WTC11 (cell line): Measurements from ENCODE around the gene RASA1. TPM values are rescaled to one million over a fixed set of nuclear protein-coding genes. Genes with fewer than 3 reads are reported as not detected.

ENCODE experiments used
- ATAC-seq: fragments of 200-7000 bp; cut with Tn5 transposase; 2 replicates; pipeline ENCODE4 v1.10.0; 2021; ENCODE audit warnings: mild to moderate bottlenecking, moderate library complexity
- CTCF ChIA-PET: fragments of 300-600 bp; sonication (Branson Sonifier 250); formaldehyde crosslinking; loops from one replicate; lab custom pipeline; 2021; ENCODE audit warnings: antibody characterized with exemption; lab: Charles Lee
- POLR2A ChIA-PET: fragments of 350-600 bp; sonication (Branson Sonifier 250); formaldehyde crosslinking; loops from one replicate; lab custom pipeline; 2021; ENCODE audit warnings: antibody characterized with exemption; lab: Charles Lee
- DNase-seq: peaks from one replicate; pipeline ENCODE4 v3.0.0; 2021; ENCODE audit warnings: low spot score
- H3K27ac Mint-ChIP-seq: 2 replicates; pipeline ENCODE4 v1.8.0; 2021; ENCODE audit warnings: mixed read lengths
- H3K27me3 Mint-ChIP-seq: 2 replicates; pipeline ENCODE4 v1.8.0; 2021; ENCODE audit warnings: low read depth, mild to moderate bottlenecking, moderate library complexity, mixed read lengths
- H3K36me3 Mint-ChIP-seq: 2 replicates; pipeline ENCODE4 v1.8.0; 2021; ENCODE audit warnings: mixed read lengths
- H3K4me1 Mint-ChIP-seq: 2 replicates; pipeline ENCODE4 v1.8.0; 2022; ENCODE audit warnings: mixed read lengths
- H3K4me3 Mint-ChIP-seq: 2 replicates; pipeline ENCODE4 v1.8.0; 2021; ENCODE audit warnings: mild to moderate bottlenecking, moderate library complexity, mixed read lengths
- H3K9me3 Mint-ChIP-seq: 2 replicates; pipeline ENCODE4 v1.8.0; 2021; ENCODE audit warnings: mixed read lengths
- AFF4 ChIP-seq: sonication (generic); formaldehyde crosslinking; IDR thresholded peaks from 2 replicates; pipeline ENCODE4 v1.8.1; 2023; ENCODE audit warnings: mild to moderate bottlenecking, missing genetic modification reagents, borderline replicate concordance
- ARID4B ChIP-seq: sonication (generic); formaldehyde crosslinking; IDR thresholded peaks from 2 replicates; pipeline ENCODE4 v1.8.0; 2023; ENCODE audit warnings: missing genetic modification reagents, mild to moderate bottlenecking, borderline replicate concordance
- CTCF ChIP-seq: fragments of 200-600 bp; IDR thresholded peaks from 2 replicates; pipeline ENCODE4 v1.8.0; 2022; ENCODE audit warnings: antibody characterized with exemption
- ELF4 ChIP-seq: sonication (generic); formaldehyde crosslinking; IDR thresholded peaks from 2 replicates; pipeline ENCODE4 v1.8.1; 2022; ENCODE audit warnings: low read depth, mild to moderate bottlenecking, moderate library complexity, missing genetic modification reagents
- ERG ChIP-seq: fragments of 250-450 bp; sonication (Bioruptor Pico); IDR thresholded peaks from 2 replicates; pipeline ENCODE4 v1.8.0; 2021; ENCODE audit warnings: mild to moderate bottlenecking
- FOXJ3 ChIP-seq: sonication (generic); formaldehyde crosslinking; IDR thresholded peaks from 2 replicates; pipeline ENCODE4 v1.9.0; 2021; ENCODE audit warnings: missing genetic modification reagents, mild to moderate bottlenecking, borderline replicate concordance
- FOXP4 ChIP-seq: sonication (generic); formaldehyde crosslinking; IDR thresholded peaks from 2 replicates; pipeline ENCODE4 v1.8.0; 2022; ENCODE audit warnings: mild to moderate bottlenecking, missing genetic modification reagents
- NR1H2 ChIP-seq: sonication (generic); formaldehyde crosslinking; IDR thresholded peaks from 2 replicates; pipeline ENCODE4 v1.9.0; 2021; ENCODE audit warnings: mild to moderate bottlenecking, moderate library complexity, missing genetic modification reagents
- NR2C2 ChIP-seq: sonication (generic); formaldehyde crosslinking; IDR thresholded peaks from 2 replicates; pipeline ENCODE4 v1.8.0; 2022; ENCODE audit warnings: mild to moderate bottlenecking, missing genetic modification reagents
- NR3C1 ChIP-seq: sonication (generic); formaldehyde crosslinking; conservative IDR thresholded peaks from 2 replicates; pipeline ENCODE4 v1.8.1; 2023; ENCODE audit warnings: low read depth, mild to moderate bottlenecking, missing genetic modification reagents
- SMAD3 ChIP-seq: sonication (generic); formaldehyde crosslinking; IDR thresholded peaks from 2 replicates; pipeline ENCODE4 v1.8.0; 2022; ENCODE audit warnings: missing genetic modification reagents, mild to moderate bottlenecking, borderline replicate concordance
- SOX15 ChIP-seq: fragments of 250-450 bp; sonication (Bioruptor Pico); IDR thresholded peaks from 2 replicates; pipeline ENCODE4 v1.9.0; 2021; ENCODE audit warnings: mild to moderate bottlenecking
- SP1 ChIP-seq: sonication (generic); formaldehyde crosslinking; conservative IDR thresholded peaks from 2 replicates; pipeline ENCODE4 v1.8.1; 2022; ENCODE audit warnings: missing genetic modification reagents
- ZNF317 ChIP-seq: sonication (generic); formaldehyde crosslinking; IDR thresholded peaks from 2 replicates; pipeline ENCODE4 v1.8.1; 2023; ENCODE audit warnings: low read depth, mild to moderate bottlenecking, moderate library complexity, missing genetic modification reagents, borderline replicate concordance
- ZSCAN18 ChIP-seq: fragments of 250-450 bp; sonication (Bioruptor Pico); IDR thresholded peaks from 2 replicates; pipeline ENCODE4 v2.1.2; 2022; ENCODE audit warnings: mild to moderate bottlenecking, moderate library complexity
- total RNA-seq: library from RNA; stranded (reverse); gene quantifications from 3 replicates; pipeline ENCODE4 v1.2.3, GENCODE V29; 2021

Gene RASA1
- total RNA-seq, 1 experiment from 2014 or later, result 31.0 TPM

- H3K36me3 Mint-ChIP-seq, result no peaks in the 10 kb centered on the region
- H3K27me3 Mint-ChIP-seq, result no peaks in the 10 kb centered on the region
- H3K9me3 Mint-ChIP-seq, result no peaks in the 10 kb centered on the region
- no peak overlapping the region for H3K27ac Mint-ChIP-seq
- ATAC-seq, result no peak
- TF ChIP-seq SP1 (CRISPR knock-in tag) (no peak), FOXP4 (CRISPR knock-in tag) (no peak), FOXJ3 (CRISPR knock-in tag) (no peak), CTCF (no peak), ERG (no peak), AFF4 (CRISPR knock-in tag) (no peak), ZNF317 (CRISPR knock-in tag) (no peak), ELF4 (no peak), ZSCAN18 (CRISPR knock-in tag) (no peak), NR1H2 (no peak), ARID4B (no peak), SMAD3 (CRISPR knock-in tag) (no peak), SOX15 (CRISPR knock-in tag) (no peak), NR3C1 (CRISPR knock-in tag) (no peak), NR2C2 (CRISPR knock-in tag) (no peak)
- CTCF ChIA-PET, result no interaction called here
- no peaks in the 10 kb centered on the region for H3K4me1 Mint-ChIP-seq
- H3K4me3 Mint-ChIP-seq, result no peak overlapping the region
- POLR2A ChIA-PET, result no interaction called here
- DNase-seq, result no peak
Measured at GRCh38 chr5:87418506-87418905, 150.8 kb downstream of the RASA1 start.
